ENCODE measurements around the gene MTRF1.
"Not testable (repeated sequence)": the region's sequence is repeated elsewhere in the genome, so short reads cannot be mapped to it uniquely, and the experiment has no call there.

The MTRF1 gene

DNA sequence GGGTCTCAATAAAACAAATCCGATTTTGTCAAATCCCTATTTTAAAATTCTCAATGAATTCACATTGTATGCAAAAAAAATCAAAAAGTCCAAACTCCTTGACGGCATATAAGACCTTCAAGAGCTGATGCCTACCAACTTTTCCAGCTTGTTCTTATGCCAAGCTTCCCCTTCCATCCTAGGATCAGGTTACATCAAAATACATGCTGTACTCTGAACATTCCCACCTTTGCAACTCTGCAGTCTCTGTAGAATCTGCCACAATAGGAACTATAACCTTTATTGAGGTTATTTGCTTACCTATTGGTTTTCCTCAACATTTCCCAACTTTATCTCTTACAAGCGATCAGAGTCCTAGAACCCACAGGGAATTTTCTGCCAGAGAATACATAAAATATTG is 76.9 kb downstream of the MTRF1 start:
- no peak for DNase-seq (ENCODE audit: low spot score)
- in situ Hi-C loops (cut with MboI; ENCODE audit: low pct_unique_long_range_greater_than_20kb, low sequenced_read_pairs, unreplicated experiment), result no loop called here

DNA sequence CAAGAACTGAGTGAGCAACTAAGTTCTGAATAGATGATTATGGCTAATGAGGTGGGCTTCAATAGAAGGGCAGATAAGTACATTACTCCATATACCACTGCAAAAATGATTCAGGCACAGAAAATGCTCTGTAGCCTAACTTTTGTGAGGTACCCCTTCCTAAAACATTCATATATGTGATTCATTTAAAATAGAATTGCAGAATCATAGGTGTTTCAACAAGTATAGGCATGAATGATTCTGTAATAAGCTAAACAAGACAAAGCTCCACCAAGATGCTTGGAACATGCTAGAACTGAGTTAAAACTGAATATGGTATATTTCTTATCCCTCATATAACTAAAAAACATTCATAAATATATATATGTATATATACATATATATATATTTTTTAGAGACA is 81.1 kb downstream of the MTRF1 start:
- in situ Hi-C loops (cut with MboI; ENCODE audit: low pct_unique_long_range_greater_than_20kb, low sequenced_read_pairs, unreplicated experiment), result no loop called here
- DNase-seq (ENCODE audit: low spot score), result no peak

More for the DNA sequence above, 76.9 kb downstream of the MTRF1 start:
- TF ChIP-seq, protein P1, sequence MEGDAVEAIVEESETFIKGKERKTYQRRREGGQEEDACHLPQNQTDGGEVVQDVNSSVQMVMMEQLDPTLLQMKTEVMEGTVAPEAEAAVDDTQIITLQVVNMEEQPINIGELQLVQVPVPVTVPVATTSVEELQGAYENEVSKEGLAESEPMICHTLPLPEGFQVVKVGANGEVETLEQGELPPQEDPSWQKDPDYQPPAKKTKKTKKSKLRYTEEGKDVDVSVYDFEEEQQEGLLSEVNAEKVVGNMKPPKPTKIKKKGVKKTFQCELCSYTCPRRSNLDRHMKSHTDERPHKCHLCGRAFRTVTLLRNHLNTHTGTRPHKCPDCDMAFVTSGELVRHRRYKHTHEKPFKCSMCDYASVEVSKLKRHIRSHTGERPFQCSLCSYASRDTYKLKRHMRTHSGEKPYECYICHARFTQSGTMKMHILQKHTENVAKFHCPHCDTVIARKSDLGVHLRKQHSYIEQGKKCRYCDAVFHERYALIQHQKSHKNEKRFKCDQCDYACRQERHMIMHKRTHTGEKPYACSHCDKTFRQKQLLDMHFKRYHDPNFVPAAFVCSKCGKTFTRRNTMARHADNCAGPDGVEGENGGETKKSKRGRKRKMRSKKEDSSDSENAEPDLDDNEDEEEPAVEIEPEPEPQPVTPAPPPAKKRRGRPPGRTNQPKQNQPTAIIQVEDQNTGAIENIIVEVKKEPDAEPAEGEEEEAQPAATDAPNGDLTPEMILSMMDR (IDR thresholded peaks at IDR 0.05; ENCODE audit: extremely low read depth, insufficient read depth, missing control alignments), result no peak

DNA sequence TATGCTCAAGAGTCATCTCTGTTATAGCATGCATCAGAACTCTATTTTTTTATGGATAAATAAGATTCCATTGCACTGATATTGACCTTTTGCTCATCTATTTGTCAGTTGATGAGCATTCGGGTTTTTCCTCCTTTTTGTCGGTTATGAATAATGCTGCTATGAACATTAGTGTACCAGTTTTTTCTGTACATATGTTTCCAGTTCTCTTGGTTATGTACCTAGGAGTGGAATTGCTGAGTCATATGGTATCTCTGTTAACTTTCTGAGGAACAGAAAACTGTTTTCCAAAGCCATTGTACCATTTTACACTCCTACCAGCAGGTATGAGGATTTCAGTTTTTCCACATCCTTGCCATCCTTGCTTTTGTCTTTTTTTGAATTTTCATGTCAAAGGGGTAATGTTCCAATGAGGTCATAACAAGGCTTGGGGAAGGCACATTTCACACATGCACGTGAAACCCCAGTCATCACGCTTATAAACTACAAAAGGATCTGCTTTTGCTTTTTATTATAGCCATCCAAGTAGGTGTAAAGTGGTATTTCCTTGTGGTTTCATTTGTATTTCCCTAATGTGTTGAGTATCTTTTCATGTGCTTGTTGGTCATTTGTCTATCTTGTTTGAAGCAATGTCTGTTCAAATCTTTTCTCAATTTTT is 83.7 kb downstream of the MTRF1 start:
- in situ Hi-C loops (cut with MboI; ENCODE audit: low pct_unique_long_range_greater_than_20kb, low sequenced_read_pairs, unreplicated experiment), result no loop called here
- no peak for DNase-seq (ENCODE audit: low spot score)
- TF ChIP-seq, protein P1 (IDR thresholded peaks at IDR 0.05; ENCODE audit: extremely low read depth, insufficient read depth, missing control alignments), result no peak

More for the DNA sequence above, 81.1 kb downstream of the MTRF1 start:
- TF ChIP-seq, protein P1 (IDR thresholded peaks at IDR 0.05; ENCODE audit: extremely low read depth, insufficient read depth, missing control alignments), result no peak

DNA sequence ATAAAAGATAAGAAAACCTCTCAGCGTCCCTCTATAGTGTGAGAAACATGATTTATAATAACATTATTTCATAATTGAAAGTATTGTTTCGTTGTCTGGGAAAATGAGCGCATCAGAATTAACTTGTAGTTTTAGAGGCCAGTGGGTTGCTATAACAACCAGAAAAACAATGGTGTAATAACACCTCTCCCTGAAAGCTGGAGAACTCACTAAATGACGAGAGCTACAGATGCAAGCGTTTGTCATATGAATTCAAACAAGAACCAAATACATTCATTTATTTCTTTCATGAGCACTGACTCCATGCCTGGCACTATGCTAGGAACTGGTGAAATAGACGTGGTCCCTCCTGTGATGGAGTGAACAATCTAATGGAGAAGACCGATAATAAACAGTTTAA is 85.3 kb downstream of the MTRF1 start:
- TF ChIP-seq, protein P1 (IDR thresholded peaks at IDR 0.05; ENCODE audit: extremely low read depth, insufficient read depth, missing control alignments), result no peak
- no peak for DNase-seq (ENCODE audit: low spot score)
- in situ Hi-C loops (cut with MboI; ENCODE audit: low pct_unique_long_range_greater_than_20kb, low sequenced_read_pairs, unreplicated experiment), result no loop called here

DNA sequence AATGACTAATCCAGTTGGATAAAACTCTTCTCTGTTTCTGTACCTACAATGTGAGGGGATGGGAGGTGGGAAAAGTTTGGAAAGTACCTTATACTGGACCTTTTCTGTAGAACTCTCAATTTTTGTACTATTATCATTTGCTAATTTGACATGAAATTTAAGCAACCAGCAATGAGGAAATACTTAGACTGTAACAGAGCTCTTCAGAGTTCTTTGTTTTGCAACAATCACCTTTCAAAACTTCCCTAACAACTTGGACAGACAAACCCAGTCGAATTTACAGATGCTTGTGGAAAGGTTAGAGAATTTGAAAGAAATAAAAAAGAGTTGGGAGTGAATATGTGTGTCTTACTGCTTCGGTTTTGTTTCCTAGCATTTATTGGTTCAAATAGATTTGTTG is 85.8 kb downstream of the MTRF1 start:
- TF ChIP-seq, protein P1 (IDR thresholded peaks at IDR 0.05; ENCODE audit: extremely low read depth, insufficient read depth, missing control alignments), result no peak
- in situ Hi-C loops (cut with MboI; ENCODE audit: low pct_unique_long_range_greater_than_20kb, low sequenced_read_pairs, unreplicated experiment), result no loop called here
- no peak for DNase-seq (ENCODE audit: low spot score)

DNA sequence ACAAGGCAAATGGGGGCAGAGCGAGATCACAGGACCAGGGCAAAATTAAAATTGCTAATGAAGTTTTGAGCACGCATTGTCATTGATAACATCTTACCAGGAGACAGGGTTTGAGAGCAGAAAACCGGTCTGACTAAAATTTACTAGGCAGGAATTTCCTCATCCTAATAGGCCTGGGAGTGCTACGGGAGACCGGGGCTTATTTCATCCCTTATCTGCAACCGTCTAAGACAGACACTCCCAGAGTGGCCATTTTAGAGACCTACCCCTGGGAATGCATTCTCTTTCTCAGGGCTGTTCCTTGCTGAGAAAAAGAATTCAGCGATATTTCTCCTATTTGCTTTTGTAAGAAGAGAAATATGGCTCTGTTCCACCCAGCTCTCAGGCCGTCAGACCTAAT is 87.8 kb downstream of the MTRF1 start:
- DNase-seq (ENCODE audit: low spot score); in situ Hi-C loops (cut with MboI; ENCODE audit: low pct_unique_long_range_greater_than_20kb, low sequenced_read_pairs, unreplicated experiment): not testable (repeated sequence)
